ENCODE results near the gene HOMER2.
A peak's percentile ranks its signal among the peaks of the same experiment; 100 is the strongest.
"Not testable (repeated sequence)": the region's sequence is repeated elsewhere in the genome, so short reads cannot be mapped to it uniquely, and the experiment has no call there.

Gene HOMER2

DNA sequence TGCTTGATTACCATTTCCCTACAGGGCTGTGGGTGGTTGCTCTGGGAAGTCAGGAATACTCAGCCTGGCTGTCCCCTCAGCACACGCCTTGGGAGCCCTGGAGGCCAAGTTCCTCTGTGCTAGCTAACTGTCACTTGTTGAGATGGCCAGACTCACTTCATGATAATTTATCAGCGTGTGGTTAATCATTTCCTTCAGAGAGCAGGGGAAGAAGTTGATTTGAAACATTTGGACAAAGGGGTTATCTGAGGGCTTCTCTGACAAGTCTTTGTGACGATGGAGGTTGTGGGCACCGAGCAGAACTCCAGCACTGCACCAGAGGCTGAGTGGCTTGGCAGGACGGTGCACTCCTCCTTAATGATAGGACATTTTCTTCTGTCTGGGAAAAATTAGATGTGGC, 81.2 kb downstream of the HOMER2 start:
- Histone ChIP-seq H3K36me3 (no peaks in the 10 kb centered on the region), H3K4me1 (peaks cover 16% of the 10 kb centered on the region), H3K4me2 (peak overlapping the region; percentile 34), H3K27me3 (no peaks in the 10 kb centered on the region), H3K9ac (no peak overlapping the region), H3K9me3 (no peaks in the 10 kb centered on the region), H4K20me1 (no peaks in the 10 kb centered on the region), H3K4me3 (no peak overlapping the region), H3K27ac (no peak overlapping the region)
- TF ChIP-seq Cebpa-rat (IDR thresholded peaks at IDR 0.05): no peak

DNA sequence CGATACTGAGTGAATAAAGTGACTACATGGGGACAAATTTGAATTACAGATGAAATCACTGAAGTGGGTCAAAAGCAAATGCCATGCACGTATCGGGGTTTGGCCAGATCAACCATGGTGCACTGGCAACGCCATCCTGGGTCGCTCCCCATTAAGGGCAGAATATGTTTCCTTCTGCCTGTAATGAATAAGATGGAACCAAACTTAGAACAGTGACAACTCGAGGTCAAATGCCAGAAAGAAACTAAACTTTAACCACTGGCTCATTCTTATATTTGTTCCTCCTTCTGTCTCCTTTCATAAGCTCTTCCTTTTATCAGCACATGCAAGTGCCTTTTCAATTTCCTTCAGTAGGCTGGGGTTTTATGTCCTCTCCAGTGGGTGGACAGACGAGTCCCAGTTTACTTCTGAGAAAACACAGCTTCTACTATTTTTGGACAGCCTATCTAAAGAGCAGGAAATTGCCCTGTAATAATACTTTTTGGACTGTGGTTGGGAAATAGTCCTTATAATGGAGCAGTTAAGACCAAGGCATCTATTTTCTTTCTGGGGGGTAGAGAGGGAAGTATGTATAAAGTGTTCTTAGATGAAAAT, 81.7 kb downstream of the HOMER2 start:
- Histone ChIP-seq H3K36me3 (no peaks in the 10 kb centered on the region), H3K9ac (no peak overlapping the region), H3K27me3 (no peaks in the 10 kb centered on the region), H3K4me2 (peak overlapping the region; percentile 34), H3K27ac (no peak overlapping the region), H3K9me3 (no peaks in the 10 kb centered on the region), H3K4me3 (no peak overlapping the region), H3K4me1 (peaks cover 16% of the 10 kb centered on the region), H4K20me1 (no peaks in the 10 kb centered on the region)
- TF ChIP-seq Cebpa-rat (IDR thresholded peaks at IDR 0.05): no peak

DNA sequence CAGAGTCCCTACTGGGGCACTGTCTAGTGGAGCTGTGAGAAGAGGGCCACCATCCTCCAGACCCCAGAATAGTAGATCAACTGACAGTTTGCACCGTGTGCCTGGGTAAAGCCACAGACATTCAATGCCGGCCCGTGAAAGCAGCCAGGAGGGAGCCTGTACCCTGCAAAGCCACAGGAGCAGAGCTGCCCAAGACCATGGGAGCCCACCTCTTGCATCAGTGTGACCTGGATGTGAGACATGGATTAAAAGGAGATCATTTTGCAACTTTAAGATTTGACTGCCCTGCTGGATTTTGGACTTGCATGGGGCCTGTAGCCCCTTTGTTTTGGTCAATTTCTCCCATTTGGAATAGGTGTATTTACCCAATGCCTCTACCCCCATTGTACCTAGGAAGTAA, 86.5 kb downstream of the HOMER2 start:
- not testable (repeated sequence) for H3K4me2 ChIP-seq, H3K36me3 ChIP-seq, H3K27ac ChIP-seq, H4K20me1 ChIP-seq, H3K4me3 ChIP-seq, H3K9me3 ChIP-seq, H3K27me3 ChIP-seq, H3K4me1 ChIP-seq, H3K9ac ChIP-seq

DNA sequence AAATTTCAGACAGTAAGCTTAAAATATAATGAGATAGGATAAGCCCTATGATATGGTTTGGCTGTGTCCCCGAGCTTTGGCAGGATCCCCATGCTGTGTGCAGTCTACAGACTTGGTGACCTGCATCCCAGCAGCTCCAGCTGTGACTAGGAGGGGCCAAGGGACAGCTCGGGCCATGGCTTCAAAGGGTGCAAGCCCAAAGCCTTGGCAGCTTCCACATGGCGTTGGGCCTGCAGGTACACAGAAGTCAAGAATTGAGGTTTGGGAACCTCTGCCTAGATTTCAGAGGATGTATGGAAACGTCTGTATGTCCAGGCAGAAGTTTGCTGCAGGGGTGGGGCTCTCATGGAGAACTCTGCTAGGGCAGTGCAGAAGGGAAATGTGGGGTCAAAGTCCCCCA, 86.9 kb downstream of the HOMER2 start:
- not testable (repeated sequence) for H3K27ac ChIP-seq, H3K36me3 ChIP-seq, H4K20me1 ChIP-seq, H3K27me3 ChIP-seq, H3K4me3 ChIP-seq, H3K9ac ChIP-seq, H3K4me1 ChIP-seq, H3K4me2 ChIP-seq, H3K9me3 ChIP-seq

DNA sequence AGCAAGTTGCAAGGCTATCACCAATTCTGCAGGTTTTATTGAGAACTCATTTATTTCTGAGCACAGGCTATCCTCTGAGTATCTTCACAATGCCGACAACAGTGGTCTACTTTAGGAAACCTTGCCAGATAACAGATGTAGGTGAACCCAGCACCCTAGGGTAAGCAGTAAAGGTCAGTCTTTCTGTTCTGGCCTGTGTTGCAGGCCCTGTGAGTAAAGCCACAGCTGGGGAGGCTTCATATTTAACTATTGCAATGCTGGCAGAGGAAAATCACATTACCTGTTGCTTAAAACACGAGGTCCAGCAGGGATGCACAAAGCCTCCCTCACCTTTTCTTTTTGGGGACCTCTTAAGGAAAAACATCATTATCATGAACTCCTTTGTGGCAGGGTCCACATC, 87.6 kb downstream of the HOMER2 start:
- H3K27me3 ChIP-seq: no peaks in the 10 kb centered on the region
- no peak for TF ChIP-seq Cebpa-rat (IDR thresholded peaks at IDR 0.05)
- no peaks in the 10 kb centered on the region for H3K36me3 ChIP-seq

DNA sequence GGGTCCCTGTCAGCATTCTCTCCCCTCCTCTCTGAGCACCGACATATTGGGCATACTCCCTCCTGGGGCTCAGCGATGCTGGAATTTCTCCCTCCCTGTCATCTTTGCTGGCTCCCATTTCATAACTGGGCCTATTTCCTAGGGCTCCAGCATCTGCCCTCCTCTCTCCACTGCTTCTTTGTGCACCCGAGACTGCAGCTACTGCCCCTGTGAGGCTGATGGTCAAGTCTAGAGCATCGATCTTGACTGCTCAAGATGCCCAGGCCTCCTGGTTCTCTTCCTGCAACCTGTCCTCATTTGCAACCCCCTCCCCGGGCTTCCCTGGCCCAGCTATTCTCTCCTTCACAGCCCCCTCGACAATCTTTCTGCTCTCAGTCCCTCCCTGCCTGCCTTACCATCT, 89.6 kb downstream of the HOMER2 start:
- H3K9me3 ChIP-seq: no peaks in the 10 kb centered on the region
- H3K36me3 ChIP-seq: no peaks in the 10 kb centered on the region
- H3K9ac ChIP-seq: no peak overlapping the region
- no peak overlapping the region for H3K27ac ChIP-seq
- no peaks in the 10 kb centered on the region for H4K20me1 ChIP-seq
- H3K27me3 ChIP-seq: no peaks in the 10 kb centered on the region
- H3K4me3 ChIP-seq: no peak overlapping the region
- TF ChIP-seq Cebpa-rat (IDR thresholded peaks at IDR 0.05): no peak
- no peaks in the 10 kb centered on the region for H3K4me1 ChIP-seq
- no peak overlapping the region for H3K4me2 ChIP-seq

More for the DNA sequence above, 87.6 kb downstream of the HOMER2 start:
- Histone ChIP-seq H3K4me3 (no peak overlapping the region), H3K27ac (no peak overlapping the region), H3K9me3 (no peaks in the 10 kb centered on the region), H3K4me1 (no peaks in the 10 kb centered on the region), H4K20me1 (no peaks in the 10 kb centered on the region), H3K4me2 (no peak overlapping the region), H3K9ac (no peak overlapping the region)

DNA sequence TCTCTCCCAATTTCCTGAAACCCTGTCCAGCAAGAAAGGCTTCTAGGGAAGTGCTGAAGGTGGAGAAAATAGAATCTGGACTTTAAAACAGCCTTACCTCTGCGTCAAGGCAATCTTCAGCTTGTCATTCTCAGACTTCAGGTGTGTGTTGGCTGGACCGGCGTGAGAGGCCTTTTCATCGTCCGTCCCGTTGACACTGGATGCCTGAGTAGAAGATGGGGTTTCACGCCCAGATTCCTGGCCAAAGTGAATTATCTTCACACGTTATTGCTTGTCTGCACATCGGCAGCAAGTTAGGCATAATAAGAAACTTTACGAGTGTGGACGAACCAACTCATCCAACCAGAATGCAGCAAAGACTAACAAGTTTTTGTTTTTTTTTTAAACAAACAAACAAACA, 93.6 kb downstream of the HOMER2 start:
- no peak overlapping the region for H3K9ac ChIP-seq
- no peak overlapping the region for H3K27ac ChIP-seq
- H3K4me1 ChIP-seq: peaks cover 30% of the 10 kb centered on the region

DNA sequence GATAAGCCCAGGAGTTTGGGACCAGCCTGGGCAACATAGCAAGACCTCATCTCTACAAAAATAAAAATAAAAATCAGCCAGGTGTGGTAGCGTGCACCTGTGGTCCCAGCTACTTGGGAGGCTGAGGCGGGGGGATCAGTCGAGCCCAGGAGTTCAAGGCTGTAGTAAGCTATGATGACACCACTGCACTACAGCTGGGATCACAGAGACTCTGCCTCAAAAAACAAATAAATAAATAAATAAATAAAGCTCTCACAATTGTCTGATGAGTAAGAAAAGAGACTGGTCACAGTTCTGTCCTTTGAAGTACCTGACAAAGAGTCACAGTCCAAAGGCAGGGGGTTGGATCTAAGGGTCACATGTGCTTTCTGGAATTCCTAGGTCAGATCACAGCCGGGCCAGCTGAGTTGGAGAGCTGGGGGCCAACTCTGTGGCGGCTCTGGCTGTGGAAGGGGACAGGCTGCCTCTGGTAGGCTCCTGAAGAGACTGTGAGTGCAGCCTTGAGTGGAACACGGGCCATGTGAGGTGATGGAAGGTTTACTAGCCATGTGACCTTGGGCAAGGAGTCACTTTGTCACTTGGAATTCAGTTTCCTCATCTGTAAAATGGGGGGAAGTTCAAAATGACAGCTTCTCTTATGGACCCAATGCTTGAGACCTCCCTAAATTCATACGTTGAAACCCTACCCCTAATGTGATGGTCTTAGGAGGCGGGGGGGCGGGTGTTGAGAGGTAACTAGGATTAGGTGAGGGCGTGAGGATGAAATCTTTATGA, 95.9 kb downstream of the HOMER2 start:
- Histone ChIP-seq H3K9ac (no peak overlapping the region), H3K36me3 (no peaks in the 10 kb centered on the region), H3K4me3 (no peak overlapping the region), H3K4me2 (peak overlapping the region; percentile 77), H4K20me1 (no peaks in the 10 kb centered on the region), H3K4me1 (peaks cover 54% of the 10 kb centered on the region), H3K27ac (no peak overlapping the region), H3K27me3 (no peaks in the 10 kb centered on the region), H3K9me3 (no peaks in the 10 kb centered on the region)
- TF ChIP-seq Cebpa-rat (IDR thresholded peaks at IDR 0.05): no peak

More for the DNA sequence above, 93.6 kb downstream of the HOMER2 start:
- Histone ChIP-seq H4K20me1 (no peaks in the 10 kb centered on the region), H3K9me3 (no peaks in the 10 kb centered on the region), H3K27me3 (no peaks in the 10 kb centered on the region), H3K36me3 (no peaks in the 10 kb centered on the region), H3K4me3 (no peak overlapping the region), H3K4me2 (no peak overlapping the region)
- TF ChIP-seq Cebpa-rat (IDR thresholded peaks at IDR 0.05): no peak

DNA sequence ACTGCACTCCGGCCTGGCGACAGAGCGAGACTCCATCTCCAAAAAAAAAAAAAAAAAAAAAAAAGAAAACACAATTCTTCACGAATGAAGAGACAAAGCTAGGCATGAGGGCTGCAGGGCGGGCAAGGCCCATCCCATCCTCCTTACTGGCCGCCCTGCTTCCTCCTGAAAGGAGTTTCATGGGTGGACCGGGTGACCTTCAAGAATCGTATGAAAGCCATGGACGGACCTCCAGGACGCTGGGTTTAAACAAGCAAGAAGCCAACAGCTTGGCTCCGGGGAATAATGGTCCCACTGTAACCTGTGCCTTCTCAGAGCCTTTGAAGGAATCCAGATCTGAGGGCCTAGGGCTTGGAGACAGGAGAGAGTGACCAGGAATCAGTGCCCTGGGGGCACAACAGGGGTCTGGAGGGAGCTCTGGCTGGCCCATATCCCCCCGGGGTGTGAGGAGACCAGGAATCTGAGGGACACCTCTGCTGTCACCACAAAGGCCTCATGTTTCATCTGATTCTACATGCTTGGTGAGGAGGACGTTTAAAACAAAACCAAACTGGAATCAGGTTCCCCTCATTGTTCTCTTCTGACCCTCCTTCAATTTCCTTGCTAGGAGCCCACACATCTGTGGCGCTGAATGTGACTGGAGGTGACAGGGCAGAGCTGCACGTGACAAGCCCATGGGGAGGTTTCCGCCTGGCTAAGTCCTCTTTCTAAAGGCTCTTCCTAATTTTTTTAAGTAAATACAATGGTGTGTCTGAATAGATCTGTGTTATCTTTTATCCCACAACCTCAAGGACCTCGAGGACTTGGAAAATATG, 97.0 kb downstream of the HOMER2 start:
- TF ChIP-seq Cebpa-rat (IDR thresholded peaks at IDR 0.05): no peak

DNA sequence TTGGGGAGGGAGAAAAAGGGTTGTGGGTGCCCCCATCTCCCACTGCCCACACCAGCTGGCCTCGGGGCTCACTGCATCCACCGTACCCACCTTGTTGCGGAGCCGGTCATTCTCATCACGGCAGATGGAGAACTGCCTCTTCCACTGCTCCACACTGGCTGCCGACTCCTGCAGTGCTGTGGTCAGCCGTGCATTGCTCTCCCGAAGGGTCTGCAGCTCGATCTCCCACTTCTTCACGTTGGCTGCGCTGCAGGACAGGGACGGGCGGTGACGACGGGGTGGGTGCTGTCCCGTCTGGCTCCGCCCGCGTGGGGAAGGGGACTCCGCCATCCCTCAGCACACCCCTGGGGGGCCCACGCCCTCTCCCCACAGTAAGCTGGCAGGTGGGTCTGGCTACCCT, 98.0 kb downstream of the HOMER2 start:
- Histone ChIP-seq H3K9ac (no peak overlapping the region), H3K27ac (no peak overlapping the region), H4K20me1 (no peaks in the 10 kb centered on the region), H3K9me3 (no peaks in the 10 kb centered on the region), H3K4me1 (peaks cover 74% of the 10 kb centered on the region), H3K36me3 (no peaks in the 10 kb centered on the region), H3K27me3 (no peaks in the 10 kb centered on the region), H3K4me3 (no peak overlapping the region), H3K4me2 (no peak overlapping the region)
- TF ChIP-seq Cebpa-rat (IDR thresholded peaks at IDR 0.05): no peak

More for the DNA sequence above, 97.0 kb downstream of the HOMER2 start:
- Histone ChIP-seq H3K4me2 (peak overlapping the region; percentile 77), H3K27me3 (no peaks in the 10 kb centered on the region), H3K9ac (peak overlapping the region; percentile 61), H3K9me3 (no peaks in the 10 kb centered on the region), H3K27ac (peak overlapping the region; percentile 84), H4K20me1 (no peaks in the 10 kb centered on the region), H3K4me3 (no peak overlapping the region), H3K36me3 (no peaks in the 10 kb centered on the region), H3K4me1 (peaks cover 64% of the 10 kb centered on the region)
